Measurements from ENCODE around the gene RNF157. TPM values are rescaled to one million over a fixed set of nuclear protein-coding genes. Genes with fewer than 3 reads are reported as not detected.

The RNF157 gene
- total and polyA plus RNA-seq, 2 of the 4 experiments (the other 2 are of a cell fraction) = 0.54 to 1.3 TPM

- Histone ChIP-seq H2BK5ac (ENCODE audit: low read depth, low read length, poor library complexity, severe bottlenecking) (no peak overlapping the region), H3K23ac (ENCODE audit: low read depth, low read length) (no peak overlapping the region), H3K79me1 (ENCODE audit: low read depth in 1 of 2, low read length in 2 of 2) (peaks cover 0 to 5% of the 10 kb centered on the region in 2 experiments; a peak in 1 of 4 replicates), H2BK15ac (ENCODE audit: low read depth, low read length) (no peak overlapping the region), H4K91ac (ENCODE audit: insufficient read depth, low read depth, low read length) (no peak overlapping the region), H3K9me1 (ENCODE audit: insufficient read depth, low read length) (peaks cover 6% of the 10 kb centered on the region), H3K14ac (replicated peaks; ENCODE audit: low read depth, low read length) (no peak overlapping the region), H3K4me1 (ENCODE audit: control insufficient read depth, insufficient read depth, low read length) (peaks cover 4% of the 10 kb centered on the region), H4K8ac (ENCODE audit: low read depth in 2 of 2, low read length in 2 of 2) (no peak overlapping the region), H3K36me3 (ENCODE audit: control insufficient read depth, insufficient read depth, low read length) (peaks cover 4% of the 10 kb centered on the region), H4K5ac (ENCODE audit: low read depth, low read length) (no peak overlapping the region), H4K20me1 (ENCODE audit: insufficient read depth, low read length) (no peaks in the 10 kb centered on the region; the same call in 1 of the 2 replicates), H3K9ac (ENCODE audit: low read depth, low read length) (no peak overlapping the region), H2AK5ac (ENCODE audit: low read depth, low read length) (no peak overlapping the region), H3K4me3 (ENCODE audit: insufficient read depth, low read depth, low read length) (no peak overlapping the region), H2BK120ac (ENCODE audit: low read depth, low read length) (no peak overlapping the region), H3K4me2 (ENCODE audit: low read depth, low read length) (no peak overlapping the region), H3K56ac (ENCODE audit: extremely low read depth, insufficient read depth, low read length) (no peak overlapping the region), H2BK20ac (ENCODE audit: low read depth, low read length) (no peak overlapping the region), H3K27ac (ENCODE audit: insufficient read depth, low read length) (no peak overlapping the region), H3K27me3 (ENCODE audit: control insufficient read depth, insufficient read depth, low read length) (no peaks in the 10 kb centered on the region), H3K9me3 (ENCODE audit: control insufficient read depth, insufficient read depth, low read length) (no peaks in the 10 kb centered on the region), H2AK9ac (replicated peaks; ENCODE audit: low read depth, low read length, poor library complexity) (no peak overlapping the region), H3K18ac (ENCODE audit: low read depth, low read length) (no peak overlapping the region), H3K4ac (ENCODE audit: low read depth, low read length) (no peak overlapping the region), H2AFZ (replicated peaks; ENCODE audit: low read length, poor library complexity) (no peak overlapping the region)
- CTCF ChIA-PET = interaction anchor here (2.0 to 2.7 kb wide), 2 partner anchors 154 to 159 kb away, joined by 14 to 27 read pairs; no protein-coding TSS in a partner anchor
- POLR2A ChIA-PET (ENCODE audit: unreplicated experiment) = no interaction called here
- DNase-seq = no peak
- BruUV-seq (replicated peaks) = no TSS peak
- no peak for ATAC-seq (ENCODE audit: low read depth)
- 100% methylated on average over 2 of the region's 15 CpGs; no CpG with 5 or more reads in 1 of the 2 experiments for WGBS, 2 experiments (ENCODE audit: extremely low coverage in 2 of 2, insufficient read length in 1 of 2)
- dilution Hi-C loops (cut with HindIII; ENCODE audit: low sequenced_read_pairs, unreplicated experiment) (no loop called here), in situ Hi-C loops (cut with MboI; ENCODE audit: low sequenced_read_pairs) (loop anchor here (5.0 to 10.0 kb wide), 2 partner anchors 163 to 376 kb away; partner anchors contain the start of gene MRPL38), intact Hi-C loops (cut with micrococcal nuclease) (no loop called here)
- TF ChIP-seq CHD1 (IDR thresholded peaks at IDR 0.05; ENCODE audit: low read depth, low read length) (no peak), RCOR1 (IDR thresholded peaks at IDR 0.05; ENCODE audit: insufficient replicate concordance, low read length) (no peak), MXI1 (IDR thresholded peaks at IDR 0.05; ENCODE audit: borderline replicate concordance, low read depth, low read length) (no peak)
Measured at GRCh38 chr17:76280650-76281049, 40.4 kb upstream of the RNF157 start.

Measured in IMR-90 (cell line).